ENCODE data around the gene ZNF133.

ZNF133 gene

GRCh38 chr20:18364768-18365167 is 76.4 kb downstream of the ZNF133 start:
- DNase-seq = no peak
